ENCODE data around the gene PSMB2.
"Not testable (repeated sequence)": the region's sequence is repeated elsewhere in the genome, so short reads cannot be mapped to it uniquely, and the experiment has no call there.

PSMB2 gene

DNA sequence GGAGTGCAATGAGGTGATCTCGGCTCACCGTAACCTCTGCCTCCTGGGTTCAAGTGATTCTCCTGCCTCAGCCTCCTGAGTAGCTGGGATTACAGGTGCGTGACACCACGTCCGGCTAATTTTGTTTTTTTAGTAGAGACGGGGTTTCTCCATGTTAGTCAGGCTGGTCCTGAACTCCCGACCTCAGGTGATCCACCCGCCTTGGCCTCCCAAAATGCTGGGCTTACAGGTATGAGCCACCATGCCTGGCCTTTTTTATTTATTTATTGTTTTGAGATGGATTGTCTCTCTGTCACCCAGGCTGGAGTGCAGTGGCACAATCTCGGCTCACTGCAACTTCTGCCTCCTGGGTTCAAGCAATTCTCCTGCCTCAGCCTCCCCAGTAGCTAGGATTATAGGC, 59.7 kb downstream of the PSMB2 start:
- H3K4me1 ChIP-seq (ENCODE audit: control insufficient read depth, insufficient read depth, low read length, poor library complexity, severe bottlenecking); H3K27ac ChIP-seq (ENCODE audit: low read depth, low read length, severe bottlenecking); H3K36me3 ChIP-seq (ENCODE audit: control insufficient read depth, insufficient read depth, low read length); H3K9me3 ChIP-seq (ENCODE audit: control insufficient read depth, low read length); H3K4me3 ChIP-seq (ENCODE audit: extremely low read depth, insufficient read depth, low read length, poor library complexity, severe bottlenecking): not testable (repeated sequence)
- 90 to 95% methylated on average over 9 of the region's 9 CpGs for WGBS, 2 experiments (ENCODE audit: insufficient coverage in 2 of 2)

DNA sequence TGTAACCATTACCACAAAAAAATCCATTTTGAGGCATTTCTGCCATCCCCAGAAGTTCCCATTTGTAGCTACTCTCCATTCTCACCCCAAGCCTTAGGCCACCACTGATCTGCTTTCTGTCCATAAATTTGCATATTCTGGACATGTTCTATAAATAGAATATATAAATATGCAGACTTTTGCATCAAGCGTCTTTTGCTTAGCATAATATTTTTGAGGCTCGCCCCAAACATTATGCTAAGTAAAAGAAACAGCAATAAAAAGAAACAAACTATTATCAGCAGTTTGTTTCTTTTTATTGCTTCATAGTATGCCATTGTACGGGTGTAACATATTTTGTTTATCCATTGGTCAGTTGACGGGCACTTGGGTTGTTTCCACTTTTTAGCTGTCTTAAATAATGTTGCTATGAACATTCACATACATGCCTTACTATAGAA, 60.4 kb downstream of the PSMB2 start:
- no peak overlapping the region for H3K4me3 ChIP-seq (ENCODE audit: extremely low read depth, insufficient read depth, low read length, poor library complexity, severe bottlenecking)
- no CpG with 5 or more reads among the region's 4 CpGs for WGBS, 2 experiments (ENCODE audit: insufficient coverage in 2 of 2)

DNA sequence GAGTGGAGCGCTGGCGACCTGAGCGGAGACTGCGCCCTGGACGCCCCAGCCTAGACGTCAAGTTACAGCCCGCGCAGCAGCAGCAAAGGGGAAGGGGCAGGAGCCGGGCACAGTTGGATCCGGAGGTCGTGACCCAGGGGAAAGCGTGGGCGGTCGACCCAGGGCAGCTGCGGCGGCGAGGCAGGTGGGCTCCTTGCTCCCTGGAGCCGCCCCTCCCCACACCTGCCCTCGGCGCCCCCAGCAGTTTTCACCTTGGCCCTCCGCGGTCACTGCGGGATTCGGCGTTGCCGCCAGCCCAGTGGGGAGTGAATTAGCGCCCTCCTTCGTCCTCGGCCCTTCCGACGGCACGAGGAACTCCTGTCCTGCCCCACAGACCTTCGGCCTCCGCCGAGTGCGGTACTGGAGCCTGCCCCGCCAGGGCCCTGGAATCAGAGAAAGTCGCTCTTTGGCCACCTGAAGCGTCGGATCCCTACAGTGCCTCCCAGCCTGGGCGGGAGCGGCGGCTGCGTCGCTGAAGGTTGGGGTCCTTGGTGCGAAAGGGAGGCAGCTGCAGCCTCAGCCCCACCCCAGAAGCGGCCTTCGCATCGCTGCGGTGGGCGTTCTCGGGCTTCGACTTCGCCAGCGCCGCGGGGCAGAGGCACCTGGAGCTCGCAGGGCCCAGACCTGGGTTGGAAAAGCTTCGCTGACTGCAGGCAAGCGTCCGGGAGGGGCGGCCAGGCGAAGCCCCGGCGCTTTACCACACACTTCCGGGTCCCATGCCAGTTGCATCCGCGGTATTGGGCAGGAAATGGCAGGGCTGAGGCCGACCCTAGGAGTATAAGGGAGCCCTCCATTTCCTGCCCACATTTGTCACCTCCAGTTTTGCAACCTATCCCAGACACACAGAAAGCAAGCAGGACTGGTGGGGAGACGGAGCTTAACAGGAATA, 64.0 kb downstream of the PSMB2 start:
- Histone ChIP-seq H3K36me3 (ENCODE audit: control insufficient read depth, insufficient read depth, low read length) (no peaks in the 10 kb centered on the region), H3K9me3 (ENCODE audit: control insufficient read depth, low read length) (no peaks in the 10 kb centered on the region), H3K4me1 (ENCODE audit: control insufficient read depth, insufficient read depth, low read length, poor library complexity, severe bottlenecking) (peaks cover 20% of the 10 kb centered on the region), H3K27ac (ENCODE audit: low read depth, low read length, severe bottlenecking) (no peak overlapping the region), H3K4me3 (ENCODE audit: extremely low read depth, insufficient read depth, low read length, poor library complexity, severe bottlenecking) (no peak overlapping the region)
- 21 to 23% methylated on average over 58 to 61 of the region's 70 CpGs for WGBS, 2 experiments (ENCODE audit: insufficient coverage in 2 of 2)

More for the DNA sequence above, 60.4 kb downstream of the PSMB2 start:
- Histone ChIP-seq H3K36me3 (ENCODE audit: control insufficient read depth, insufficient read depth, low read length) (no peaks in the 10 kb centered on the region), H3K4me1 (ENCODE audit: control insufficient read depth, insufficient read depth, low read length, poor library complexity, severe bottlenecking) (peaks cover 8% of the 10 kb centered on the region), H3K27ac (ENCODE audit: low read depth, low read length, severe bottlenecking) (no peak overlapping the region), H3K9me3 (ENCODE audit: control insufficient read depth, low read length) (no peaks in the 10 kb centered on the region)

DNA sequence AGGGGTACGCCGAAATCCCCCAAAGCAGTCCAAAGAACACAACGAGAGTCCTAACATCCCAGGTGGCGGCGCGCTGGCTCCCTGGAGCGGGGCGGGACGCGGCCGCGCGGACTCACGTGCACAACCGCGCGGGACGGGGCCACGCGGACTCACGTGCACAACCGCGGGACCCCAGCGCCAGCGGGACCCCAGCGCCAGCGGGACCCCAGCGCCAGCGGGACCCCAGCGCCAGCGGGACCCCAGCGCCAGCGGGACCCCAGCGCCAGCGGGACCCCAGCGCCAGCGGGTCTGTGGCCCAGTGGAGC, 64.6 kb downstream of the PSMB2 start:
- not testable (repeated sequence) for H3K27ac ChIP-seq (ENCODE audit: low read depth, low read length, severe bottlenecking); H3K9me3 ChIP-seq (ENCODE audit: control insufficient read depth, low read length); H3K4me3 ChIP-seq (ENCODE audit: extremely low read depth, insufficient read depth, low read length, poor library complexity, severe bottlenecking); H3K36me3 ChIP-seq (ENCODE audit: control insufficient read depth, insufficient read depth, low read length)
- WGBS, 2 experiments (ENCODE audit: insufficient coverage in 2 of 2), result 37 to 39% methylated on average over 36 to 37 of the region's 37 CpGs
- H3K4me1 ChIP-seq (ENCODE audit: control insufficient read depth, insufficient read depth, low read length, poor library complexity, severe bottlenecking), result peaks cover 20% of the 10 kb centered on the region

DNA sequence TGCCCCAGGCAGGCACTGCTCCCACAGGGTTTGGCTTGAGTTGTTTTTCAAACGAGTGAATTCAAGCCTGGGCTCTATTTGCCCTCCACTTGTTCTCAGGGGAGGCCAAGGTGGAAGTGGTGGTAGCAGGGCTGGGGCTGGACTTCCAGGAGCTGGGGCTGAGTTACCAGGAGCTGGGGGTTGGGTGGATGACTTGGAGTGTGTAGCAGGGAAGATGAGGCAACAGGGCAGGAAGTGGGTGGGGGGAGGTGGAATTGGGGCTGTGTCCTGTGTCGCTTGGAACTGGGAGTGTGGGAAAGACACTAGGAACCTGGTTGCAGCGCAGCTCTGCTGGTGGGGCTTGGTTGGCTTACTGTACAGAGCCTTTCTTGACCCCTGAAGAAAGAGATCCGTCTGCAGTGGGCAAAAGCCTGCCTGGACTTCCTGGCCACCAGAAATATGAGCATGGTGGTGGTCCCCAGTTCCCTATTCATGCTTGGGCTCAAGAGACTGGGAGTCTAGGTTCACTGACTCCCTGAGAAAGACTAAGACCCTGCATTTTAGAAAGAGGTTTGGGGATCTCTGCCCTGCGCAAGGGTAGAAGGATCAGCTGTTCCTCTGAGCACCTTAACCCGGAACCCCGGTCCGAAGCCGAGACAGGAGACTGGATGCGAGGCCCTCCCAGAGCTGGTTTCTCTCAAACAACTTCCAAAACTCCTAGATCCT, 65.1 kb downstream of the PSMB2 start:
- H3K9me3 ChIP-seq (ENCODE audit: control insufficient read depth, low read length), result no peaks in the 10 kb centered on the region
- H3K4me1 ChIP-seq (ENCODE audit: control insufficient read depth, insufficient read depth, low read length, poor library complexity, severe bottlenecking), result peaks cover 21% of the 10 kb centered on the region
- H3K4me3 ChIP-seq (ENCODE audit: extremely low read depth, insufficient read depth, low read length, poor library complexity, severe bottlenecking), result no peak overlapping the region
- WGBS, 2 experiments (ENCODE audit: insufficient coverage in 2 of 2), result 76 to 86% methylated on average over 8 to 10 of the region's 10 CpGs
- no peaks in the 10 kb centered on the region for H3K36me3 ChIP-seq (ENCODE audit: control insufficient read depth, insufficient read depth, low read length)
- no peak overlapping the region for H3K27ac ChIP-seq (ENCODE audit: low read depth, low read length, severe bottlenecking)

DNA sequence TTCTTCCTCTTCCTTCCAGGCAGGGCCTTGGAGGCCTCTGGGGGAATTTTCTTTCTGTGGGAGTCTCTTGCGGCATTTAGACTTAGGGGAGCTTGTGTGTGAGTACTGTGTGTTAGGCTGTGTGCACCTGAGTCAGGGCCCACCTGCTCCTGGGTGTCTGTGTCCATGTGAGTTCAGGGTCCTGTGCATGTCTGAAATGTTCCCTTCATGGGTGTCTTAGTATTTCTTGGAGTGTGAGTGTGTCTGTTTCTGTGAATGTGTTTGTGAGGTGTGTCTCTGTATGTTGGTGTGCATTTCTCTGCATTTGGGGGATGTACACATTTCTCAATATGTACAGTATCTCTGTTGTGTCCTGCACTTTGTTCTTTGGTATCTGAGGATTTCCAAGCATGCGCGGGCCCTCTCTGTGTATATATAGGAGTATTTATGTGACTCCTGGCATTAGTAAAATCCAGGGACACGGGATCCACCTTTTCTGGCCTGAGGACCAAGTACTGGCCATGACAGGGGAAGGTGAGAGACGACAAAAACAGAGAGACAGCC, 65.8 kb downstream of the PSMB2 start:
- WGBS, 2 experiments (ENCODE audit: insufficient coverage in 2 of 2), result 91 to 92% methylated on average over 5 of the region's 5 CpGs
- no peaks in the 10 kb centered on the region for H3K9me3 ChIP-seq (ENCODE audit: control insufficient read depth, low read length)
- no peak overlapping the region for H3K27ac ChIP-seq (ENCODE audit: low read depth, low read length, severe bottlenecking)
- H3K36me3 ChIP-seq (ENCODE audit: control insufficient read depth, insufficient read depth, low read length), result no peaks in the 10 kb centered on the region
- peaks cover 28% of the 10 kb centered on the region for H3K4me1 ChIP-seq (ENCODE audit: control insufficient read depth, insufficient read depth, low read length, poor library complexity, severe bottlenecking)
- H3K4me3 ChIP-seq (ENCODE audit: extremely low read depth, insufficient read depth, low read length, poor library complexity, severe bottlenecking), result no peak overlapping the region

DNA sequence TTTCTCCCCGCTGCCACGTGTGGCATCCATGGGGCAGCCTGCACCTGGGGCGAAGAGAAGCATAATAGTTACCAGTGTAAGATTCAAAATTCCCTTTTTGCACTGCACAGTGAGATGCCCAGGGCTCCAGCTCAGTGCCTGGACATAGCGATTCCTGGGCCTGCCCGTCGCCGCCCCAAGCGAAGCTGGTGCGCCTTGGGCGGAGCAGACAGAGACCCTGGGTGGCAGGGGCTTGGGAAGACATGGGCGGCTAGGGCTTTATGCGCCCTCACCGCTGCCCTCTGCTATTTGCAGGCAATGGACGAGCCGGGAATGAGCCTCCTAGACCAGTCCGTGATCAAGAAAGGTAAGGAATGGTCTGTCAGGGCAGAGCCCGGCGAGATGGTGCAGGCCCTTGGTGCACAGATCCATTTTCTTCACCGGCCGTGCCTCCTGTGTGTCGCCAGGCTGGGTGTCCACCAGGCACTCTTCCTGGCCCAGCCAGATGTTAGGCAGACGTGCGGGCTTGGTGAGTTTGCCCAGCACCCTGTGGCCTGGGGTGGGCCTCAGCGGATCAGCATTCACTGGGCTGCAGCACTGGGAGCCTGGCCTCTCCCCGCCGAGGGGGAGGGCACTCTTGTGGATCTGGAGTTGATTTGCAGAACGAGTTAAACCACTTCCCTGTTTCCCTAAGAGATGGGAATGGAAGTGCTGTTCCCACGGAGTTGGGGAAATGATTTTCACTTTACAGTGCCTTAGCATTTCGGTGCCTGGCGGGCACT, 66.5 kb downstream of the PSMB2 start:
- 82 to 87% methylated on average over 23 to 26 of the region's 30 CpGs for WGBS, 2 experiments (ENCODE audit: insufficient coverage in 2 of 2)
- peaks cover 33% of the 10 kb centered on the region for H3K4me1 ChIP-seq (ENCODE audit: control insufficient read depth, insufficient read depth, low read length, poor library complexity, severe bottlenecking)
- H3K36me3 ChIP-seq (ENCODE audit: control insufficient read depth, insufficient read depth, low read length), result no peaks in the 10 kb centered on the region
- no peak overlapping the region for H3K4me3 ChIP-seq (ENCODE audit: extremely low read depth, insufficient read depth, low read length, poor library complexity, severe bottlenecking)
- no peaks in the 10 kb centered on the region for H3K9me3 ChIP-seq (ENCODE audit: control insufficient read depth, low read length)
- no peak overlapping the region for H3K27ac ChIP-seq (ENCODE audit: low read depth, low read length, severe bottlenecking)

DNA sequence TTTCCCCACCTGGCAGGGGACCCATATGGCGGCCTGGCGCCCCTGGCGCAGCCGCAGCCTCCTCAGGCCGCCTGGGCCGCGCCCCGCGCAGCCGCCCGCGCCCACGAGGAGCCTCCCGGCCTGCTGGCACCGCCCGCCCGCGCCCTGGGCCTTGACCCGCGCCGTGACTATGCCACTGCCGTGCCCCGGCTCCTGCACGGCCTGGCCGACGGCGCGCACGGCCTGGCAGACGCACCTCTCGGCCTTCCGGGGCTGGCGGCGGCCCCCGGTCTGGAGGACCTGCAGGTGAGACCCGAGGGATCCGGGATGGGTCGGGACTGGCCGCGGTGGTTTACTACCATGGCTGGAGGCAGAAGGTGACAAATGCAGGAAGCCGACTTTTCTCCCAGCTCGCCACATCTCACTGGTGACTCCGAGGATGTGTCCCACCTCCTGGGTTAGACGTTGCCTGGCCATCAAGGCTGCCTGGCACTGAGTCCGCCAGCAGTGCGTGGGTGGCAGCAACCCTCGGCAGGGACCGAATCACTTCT, 67.1 kb downstream of the PSMB2 start:
- Histone ChIP-seq H3K4me3 (ENCODE audit: extremely low read depth, insufficient read depth, low read length, poor library complexity, severe bottlenecking) (no peak overlapping the region), H3K36me3 (ENCODE audit: control insufficient read depth, insufficient read depth, low read length) (no peaks in the 10 kb centered on the region), H3K27ac (ENCODE audit: low read depth, low read length, severe bottlenecking) (no peak overlapping the region), H3K9me3 (ENCODE audit: control insufficient read depth, low read length) (no peaks in the 10 kb centered on the region), H3K4me1 (ENCODE audit: control insufficient read depth, insufficient read depth, low read length, poor library complexity, severe bottlenecking) (peaks cover 35% of the 10 kb centered on the region)
- WGBS, 2 experiments (ENCODE audit: insufficient coverage in 2 of 2), result 55 to 75% methylated on average over 38 to 44 of the region's 48 CpGs

DNA sequence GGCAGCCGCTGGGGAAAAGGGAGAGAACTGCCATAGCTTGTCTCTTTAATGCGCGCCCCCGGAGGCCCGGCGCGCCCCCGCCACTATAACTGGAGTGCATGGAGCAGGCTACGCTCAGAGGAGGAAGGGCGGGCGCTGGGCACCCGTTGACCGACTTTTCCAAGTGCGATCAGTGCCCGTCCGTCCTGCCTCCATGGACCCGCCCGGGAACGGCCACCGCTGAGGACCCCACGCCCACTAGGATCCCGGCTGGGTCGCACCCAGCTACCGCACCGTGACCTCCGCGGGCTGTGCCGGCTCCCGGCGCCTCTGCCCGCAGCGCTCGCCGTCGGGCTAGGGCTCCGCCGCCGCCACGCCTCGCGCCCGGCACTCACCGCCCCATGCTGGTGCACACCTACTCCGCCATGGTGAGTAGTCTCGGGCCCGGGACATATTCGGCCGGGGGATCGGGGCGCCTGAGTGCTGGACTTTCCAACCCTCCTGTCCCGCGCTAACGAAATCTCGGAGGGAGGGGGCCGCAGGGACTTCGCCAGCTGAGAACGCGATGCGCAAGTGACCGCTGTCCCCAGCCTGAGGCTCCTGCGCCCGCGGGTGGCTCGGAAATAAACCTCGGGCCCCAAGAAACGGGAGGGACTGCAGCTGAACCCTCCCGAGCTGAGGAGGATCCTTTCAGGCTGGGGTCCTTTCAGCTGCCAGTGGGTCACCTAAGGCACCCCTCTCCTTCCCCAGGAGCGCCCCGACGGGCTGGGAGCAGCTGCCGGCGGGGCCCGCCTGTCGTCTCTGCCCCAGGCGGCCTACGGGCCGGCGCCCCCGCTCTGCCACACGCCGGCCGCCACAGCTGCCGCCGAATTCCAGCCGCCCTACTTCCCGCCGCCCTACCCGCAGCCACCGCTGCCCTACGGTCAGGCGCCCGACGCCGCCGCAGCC, 67.9 kb downstream of the PSMB2 start, which contains the start of gene TFAP2E:
TSS of gene TFAP2E (plus strand) at position 117 of the 927 bp plus-strand sequence. CDS start at position 381, 264 bp downstream.
- no peaks in the 10 kb centered on the region for H3K9me3 ChIP-seq (ENCODE audit: control insufficient read depth, low read length)
- H3K36me3 ChIP-seq (ENCODE audit: control insufficient read depth, insufficient read depth, low read length), result no peaks in the 10 kb centered on the region
- H3K4me1 ChIP-seq (ENCODE audit: control insufficient read depth, insufficient read depth, low read length, poor library complexity, severe bottlenecking), result peaks cover 36% of the 10 kb centered on the region
- no peak within 1 kb of the TSS for H3K27ac ChIP-seq (ENCODE audit: low read depth, low read length, severe bottlenecking)
- H3K4me3 ChIP-seq (ENCODE audit: extremely low read depth, insufficient read depth, low read length, poor library complexity, severe bottlenecking), result peak within 1 kb of the TSS; percentile 44
- WGBS, 2 experiments (ENCODE audit: insufficient coverage in 2 of 2), result 5 to 8% methylated on average over 72 to 94 of the region's 95 CpGs
